ENCODE data around the gene GRHPR.
"Not testable (repeated sequence)": the region's sequence is repeated elsewhere in the genome, so short reads cannot be mapped to it uniquely, and the experiment has no call there.

The GRHPR gene

GRCh38 chr9:37420271-37421215 is 2.0 kb upstream of the GRHPR start:
- DNase-seq (ENCODE audit: low read depth in 1 of 2, low spot score in 1 of 2): no peak

GRCh38 chr9:37421914-37422288 is 595 bp upstream of the GRHPR start:
- no peak for DNase-seq (ENCODE audit: low read depth in 1 of 2, low spot score in 1 of 2)

- no peak for DNase-seq (ENCODE audit: low read depth in 1 of 2, low spot score in 1 of 2)
These were observed 1.0 kb downstream of the GRHPR start for GRCh38 chr9:37423508-37423907.

GRCh38 chr9:37424204-37424685 is 1.7 kb downstream of the GRHPR start:
- no peak for DNase-seq (ENCODE audit: low read depth in 1 of 2, low spot score in 1 of 2)

GRCh38 chr9:37424686-37425297 is 2.3 kb downstream of the GRHPR start:
- no peak for DNase-seq (ENCODE audit: low read depth in 1 of 2, low spot score in 1 of 2)

- no peak for DNase-seq (ENCODE audit: low read depth in 1 of 2, low spot score in 1 of 2)
These were observed 2.8 kb downstream of the GRHPR start for GRCh38 chr9:37425298-37425752.

GRCh38 chr9:37426431-37426830 is 3.9 kb downstream of the GRHPR start:
- DNase-seq (ENCODE audit: low read depth in 1 of 2, low spot score in 1 of 2): not testable (repeated sequence)

GRCh38 chr9:37426846-37427245 is 4.3 kb downstream of the GRHPR start:
- DNase-seq (ENCODE audit: low read depth in 1 of 2, low spot score in 1 of 2): no peak

GRCh38 chr9:37428345-37428744 is 5.8 kb downstream of the GRHPR start:
- DNase-seq (ENCODE audit: low read depth in 1 of 2, low spot score in 1 of 2): no peak

GRCh38 chr9:37429441-37430285 is 7.2 kb downstream of the GRHPR start:
- DNase-seq (ENCODE audit: low read depth in 1 of 2, low spot score in 1 of 2): no peak

- no peak for DNase-seq (ENCODE audit: low read depth in 1 of 2, low spot score in 1 of 2)
These were observed 8.5 kb downstream of the GRHPR start for GRCh38 chr9:37430841-37431597.

- no peak for DNase-seq (ENCODE audit: low read depth in 1 of 2, low spot score in 1 of 2)
These were observed 9.5 kb downstream of the GRHPR start for GRCh38 chr9:37432020-37432419.

GRCh38 chr9:37433867-37434371 is 11.4 kb downstream of the GRHPR start:
- DNase-seq (ENCODE audit: low read depth in 1 of 2, low spot score in 1 of 2): no peak

GRCh38 chr9:37436540-37436939 is 14.0 kb downstream of the GRHPR start:
- no peak for DNase-seq (ENCODE audit: low read depth in 1 of 2, low spot score in 1 of 2)

GRCh38 chr9:37437010-37437409 is 14.5 kb downstream of the GRHPR start:
- DNase-seq (ENCODE audit: low read depth in 1 of 2, low spot score in 1 of 2): no peak

- DNase-seq (ENCODE audit: low read depth in 1 of 2, low spot score in 1 of 2): no peak
These were observed 15.1 kb downstream of the GRHPR start for GRCh38 chr9:37437621-37438020.

- DNase-seq (ENCODE audit: low read depth in 1 of 2, low spot score in 1 of 2): no peak
These were observed 15.9 kb downstream of the GRHPR start for GRCh38 chr9:37438359-37438758.

- no peak for DNase-seq (ENCODE audit: low read depth in 1 of 2, low spot score in 1 of 2)
These were observed 19.4 kb downstream of the GRHPR start for GRCh38 chr9:37441776-37442370.

- DNase-seq (ENCODE audit: low read depth in 1 of 2, low spot score in 1 of 2): no peak
These were observed 20.1 kb downstream of the GRHPR start for GRCh38 chr9:37442556-37442955.

GRCh38 chr9:37443566-37443965 is 21.1 kb downstream of the GRHPR start:
- DNase-seq (ENCODE audit: low read depth in 1 of 2, low spot score in 1 of 2): no peak

Data from activated CD4-positive, alpha-beta T cell treated with anti-CD3 and anti-CD28 coated beads, Interleukin-2, amount 50 U/mL, for 24 hours (primary cell).